Naive B cell (primary cell): ENCODE measurements around the gene KAT2A. TPM values are rescaled to one million over a fixed set of nuclear protein-coding genes. Genes with fewer than 3 reads are reported as not detected.

Experiments used
- ATAC-seq, 2 donors: fragments of 150-1000 bp; cut with Tn5 transposase; 2 replicates each; pipeline ENCODE4 v1.10.0; 2021; ENCODE audit warnings: low read depth in 2 of 2, mild to moderate bottlenecking in 2 of 2, moderate library complexity in 2 of 2
- DNase-seq: peaks from one replicate; pipeline ENCODE4 v3.0.0; 2022
- H3K27ac Mint-ChIP-seq, 6 donors: one replicate each; pipeline ENCODE4 v1.8.0; 2020 to 2022; ENCODE audit warnings: mild to moderate bottlenecking in 6 of 6, mixed read lengths in 6 of 6, moderate library complexity in 5 of 6, inconsistent platforms in 2 of 6
- H3K27me3 Mint-ChIP-seq, 3 donors: one replicate each; pipeline ENCODE4 v1.8.0; 2021 to 2022; ENCODE audit warnings: mixed read lengths in 3 of 3, mild to moderate bottlenecking in 1 of 3
- H3K36me3 Mint-ChIP-seq, 2 donors: one replicate each; pipeline ENCODE4 v1.8.0; 2020 to 2022; ENCODE audit warnings: mixed read lengths in 2 of 2, inconsistent platforms in 1 of 2, mild to moderate bottlenecking in 1 of 2
- H3K4me1 Mint-ChIP-seq, 3 donors: one replicate each; pipeline ENCODE4 v1.8.0; 2020 to 2022; ENCODE audit warnings: mixed read lengths in 3 of 3, inconsistent platforms in 1 of 3, mild to moderate bottlenecking in 1 of 3, moderate library complexity in 1 of 3
- H3K4me3 Mint-ChIP-seq, 8 donors: one replicate each; pipeline ENCODE4 v1.8.0; 2020 to 2022; ENCODE audit warnings: mild to moderate bottlenecking in 8 of 8, mixed read lengths in 8 of 8, moderate library complexity in 8 of 8, inconsistent platforms in 2 of 8
- H3K9me3 Mint-ChIP-seq, 7 donors: one replicate each; pipeline ENCODE4 v1.8.0; 2020 to 2022; ENCODE audit warnings: mixed read lengths in 7 of 7, mild to moderate bottlenecking in 5 of 7, inconsistent platforms in 2 of 7, moderate library complexity in 1 of 7
- polyA plus RNA-seq, 6 donors: library from polyadenylated mRNA; unstranded; fragments of 300-500 nt; fragmentation: Illumina TruSeq; gene quantifications; one replicate each; pipeline ENCODE4 v1.2.3, GENCODE V29; 2021; ENCODE audit warnings: low read depth in 6 of 6

Gene KAT2A
- polyA plus RNA-seq, 6 donors from 2014 or later: 5.0 to 13.5 (median 10.1) TPM

GRCh38 chr17:42088736-42089135 lies 32.4 kb downstream of the KAT2A start:
- Mint-ChIP-seq H3K9me3 (no peaks in the 10 kb centered on the region), H3K27me3 (peaks cover 10 to 32% (median 12%) of the 10 kb centered on the region in 3 donors), H3K27ac (peak overlapping the region in 1 of 6 donors; percentile 62), H3K4me3 (no peak overlapping the region), H3K4me1 (no peaks in the 10 kb centered on the region), H3K36me3 (no peaks in the 10 kb centered on the region)
- DNase-seq (no peak), ATAC-seq (no peak)

GRCh38 chr17:42087736-42088705 lies 33.1 kb downstream of the KAT2A start:
- no peak for ATAC-seq
- peaks cover 9 to 29% (median 12%) of the 10 kb centered on the region in 3 donors for H3K27me3 Mint-ChIP-seq
- DNase-seq: no peak
- no peak overlapping the region for H3K4me3 Mint-ChIP-seq
- H3K36me3 Mint-ChIP-seq: no peaks in the 10 kb centered on the region
- no peak overlapping the region for H3K27ac Mint-ChIP-seq
- H3K9me3 Mint-ChIP-seq: no peaks in the 10 kb centered on the region
- H3K4me1 Mint-ChIP-seq: no peaks in the 10 kb centered on the region

DNA sequence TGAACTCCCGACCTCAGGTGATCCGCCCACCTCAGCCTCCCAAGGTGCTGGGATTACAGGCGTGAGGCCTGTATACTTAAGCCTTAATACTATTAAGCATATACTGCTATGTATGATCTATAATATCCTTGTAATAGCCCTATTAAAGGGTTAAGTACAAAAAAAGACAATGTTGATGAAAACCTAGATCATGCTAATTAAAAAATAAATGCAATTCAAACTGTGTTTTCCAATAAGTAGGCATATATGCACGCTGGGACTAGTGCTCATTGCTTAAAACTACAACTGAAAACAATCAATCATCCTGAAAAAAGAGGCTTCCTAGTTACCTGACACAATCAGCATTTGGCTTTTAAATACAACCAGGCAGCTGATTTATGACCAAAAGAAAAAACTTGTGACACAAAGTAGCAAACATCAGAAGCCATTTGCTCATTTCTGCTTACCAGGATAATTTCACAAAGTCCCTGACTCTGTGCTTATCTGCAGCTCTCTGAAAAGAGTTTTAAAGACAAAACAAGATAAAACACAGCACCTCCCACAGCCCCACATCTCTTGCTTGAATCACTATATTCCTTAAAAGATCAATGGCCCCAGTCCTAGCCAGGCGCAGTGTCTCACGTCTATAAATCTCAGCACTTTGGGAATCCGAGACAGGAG lies 34.0 kb downstream of the KAT2A start:
- H3K4me3 Mint-ChIP-seq: no peak overlapping the region
- H3K4me1 Mint-ChIP-seq: no peaks in the 10 kb centered on the region
- peak overlapping the region in 1 of 6 donors; percentile 51 for H3K27ac Mint-ChIP-seq
- no peaks in the 10 kb centered on the region for H3K9me3 Mint-ChIP-seq
- no peaks in the 10 kb centered on the region for H3K36me3 Mint-ChIP-seq
- no peak for DNase-seq
- H3K27me3 Mint-ChIP-seq: peaks cover 9 to 22% (median 12%) of the 10 kb centered on the region in 3 donors
- no peak for ATAC-seq

DNA sequence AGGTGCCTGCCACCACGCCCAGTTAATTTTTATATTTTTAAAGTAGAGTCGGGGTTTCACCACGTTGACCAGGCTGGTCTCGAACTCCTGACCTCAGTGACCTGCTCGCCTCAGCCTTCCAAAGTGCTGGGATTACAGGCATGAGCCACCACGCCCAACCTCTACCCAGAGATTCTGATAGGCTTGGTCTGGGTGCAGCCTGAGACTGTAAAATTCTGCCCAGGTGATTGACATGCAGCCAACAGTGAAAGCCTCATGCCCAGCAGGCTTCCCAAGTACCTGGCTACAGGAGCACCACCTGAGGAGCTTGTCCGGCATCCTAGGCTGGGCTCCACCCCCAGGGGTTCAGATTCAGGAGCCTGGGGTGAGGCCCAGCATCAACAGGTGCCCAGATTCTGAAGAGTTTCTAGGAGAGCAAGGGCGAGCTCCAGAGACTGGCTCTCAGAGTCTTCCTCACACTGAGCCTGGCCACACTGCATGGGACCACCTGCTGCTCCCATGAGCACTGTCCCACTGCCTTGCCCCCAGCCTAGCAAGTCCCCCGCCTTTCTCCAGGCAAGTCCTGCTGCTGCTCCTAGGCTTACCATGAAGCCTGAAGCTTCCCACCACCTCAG lies 39.5 kb downstream of the KAT2A start:
- H3K4me1 Mint-ChIP-seq: no peaks in the 10 kb centered on the region
- no peak for DNase-seq
- ATAC-seq: no peak
- no peaks in the 10 kb centered on the region for H3K36me3 Mint-ChIP-seq
- H3K27ac Mint-ChIP-seq: no peak overlapping the region
- H3K27me3 Mint-ChIP-seq: peaks cover 0 to 6% (median 0%) of the 10 kb centered on the region in 3 donors
- H3K4me3 Mint-ChIP-seq: peak overlapping the region in 1 of 8 donors; percentile 35
- H3K9me3 Mint-ChIP-seq: no peaks in the 10 kb centered on the region

DNA sequence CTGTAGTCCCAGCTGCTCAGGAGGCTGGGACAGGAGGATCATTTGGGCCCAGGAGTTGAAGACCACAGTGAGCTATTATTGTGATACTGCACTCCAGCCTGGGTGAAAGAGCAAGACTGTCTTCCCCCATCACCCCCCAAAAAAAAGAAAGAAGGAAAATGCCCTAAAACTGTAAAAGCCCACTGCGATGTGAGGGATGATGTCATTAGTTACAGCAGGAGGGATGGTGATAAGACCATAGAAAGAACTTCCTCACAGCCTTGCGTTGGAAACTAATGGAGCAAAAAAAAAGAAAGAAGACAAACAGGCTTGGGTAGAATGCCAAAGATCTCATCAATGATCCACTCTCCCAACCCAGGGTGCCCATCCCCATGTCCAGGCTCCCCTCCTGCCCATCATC lies 41.6 kb downstream of the KAT2A start:
- no peak overlapping the region for H3K4me3 Mint-ChIP-seq
- H3K36me3 Mint-ChIP-seq: no peaks in the 10 kb centered on the region
- H3K4me1 Mint-ChIP-seq: no peaks in the 10 kb centered on the region
- H3K27me3 Mint-ChIP-seq: peaks cover 0 to 11% (median 6%) of the 10 kb centered on the region in 3 donors
- H3K9me3 Mint-ChIP-seq: no peaks in the 10 kb centered on the region
- DNase-seq: no peak
- no peak for ATAC-seq
- no peak overlapping the region for H3K27ac Mint-ChIP-seq

- no peaks in the 10 kb centered on the region for H3K9me3 Mint-ChIP-seq
- DNase-seq (no peak), ATAC-seq (no peak)
- no peak overlapping the region for H3K27ac Mint-ChIP-seq
- peaks cover 9 to 18% (median 13%) of the 10 kb centered on the region in 3 donors for H3K27me3 Mint-ChIP-seq
- peaks cover 0 to 4% (median 0%) of the 10 kb centered on the region in 3 donors for H3K4me1 Mint-ChIP-seq
- H3K4me3 Mint-ChIP-seq: no peak overlapping the region
- no peaks in the 10 kb centered on the region for H3K36me3 Mint-ChIP-seq
Observed at GRCh38 chr17:42078396-42079043, 42.6 kb downstream of the KAT2A start.

DNA sequence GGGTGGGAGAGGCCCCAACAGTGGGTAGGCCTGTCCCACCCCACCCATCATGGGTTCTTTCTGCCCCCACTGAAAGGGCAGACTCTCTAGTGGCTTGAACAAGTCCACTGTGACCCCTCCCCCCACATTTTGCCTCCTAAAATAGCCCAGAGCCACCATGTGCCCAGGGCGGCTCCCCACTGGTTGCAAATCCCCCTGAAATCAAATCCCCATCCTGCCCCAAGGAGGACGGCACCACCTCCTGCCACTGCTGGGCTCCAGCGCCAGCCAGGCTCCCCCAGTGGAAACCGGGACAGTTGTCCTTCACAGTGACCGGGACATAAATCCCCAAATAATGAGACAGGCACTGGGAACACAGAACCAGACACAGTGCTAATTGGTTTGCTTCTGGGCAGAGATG lies 43.4 kb downstream of the KAT2A start:
- ATAC-seq (no peak), DNase-seq (no peak)
- H3K36me3 Mint-ChIP-seq: no peaks in the 10 kb centered on the region
- H3K9me3 Mint-ChIP-seq: no peaks in the 10 kb centered on the region
- H3K4me3 Mint-ChIP-seq: no peak overlapping the region
- H3K4me1 Mint-ChIP-seq: peaks cover 4 to 8% (median 7%) of the 10 kb centered on the region in 3 donors
- H3K27me3 Mint-ChIP-seq: peaks cover 17 to 26% (median 18%) of the 10 kb centered on the region in 3 donors
- no peak overlapping the region for H3K27ac Mint-ChIP-seq

DNA sequence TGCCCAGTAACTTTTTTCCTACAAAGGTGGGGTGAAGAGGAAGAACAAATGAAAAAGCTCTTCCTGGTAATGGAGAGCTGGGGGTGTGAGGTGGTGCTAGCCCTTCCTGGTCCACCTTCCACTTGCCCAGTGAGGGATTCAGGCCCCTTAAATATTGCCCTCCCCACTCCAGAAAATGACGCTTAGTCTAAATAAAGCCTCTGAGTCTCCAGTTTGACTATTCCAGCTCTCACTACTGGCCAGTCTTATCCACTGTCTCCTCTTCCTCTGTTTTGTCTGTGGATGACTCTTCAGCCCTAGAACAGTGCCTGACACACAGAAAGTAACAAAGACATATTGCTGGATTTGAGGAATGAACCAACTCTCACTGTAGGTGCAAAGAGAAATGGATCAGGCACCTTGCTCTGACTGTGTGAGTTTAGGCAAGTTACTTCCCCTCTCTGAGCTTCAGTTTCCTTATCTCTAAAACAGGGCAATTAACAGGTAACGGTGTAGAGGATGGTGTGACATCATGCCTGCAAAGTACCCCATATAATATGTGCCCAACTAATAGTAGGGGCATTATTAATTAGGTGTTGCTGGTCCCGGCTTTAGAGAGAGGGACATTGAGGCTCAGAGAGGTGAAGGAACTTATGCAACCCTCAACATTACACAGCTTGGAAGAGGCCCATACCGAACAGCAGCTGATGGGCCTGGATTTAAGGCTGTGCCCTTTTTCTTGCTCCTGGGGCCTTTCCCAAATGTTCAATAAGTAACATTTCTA lies 44.2 kb downstream of the KAT2A start:
- H3K27me3 Mint-ChIP-seq: peaks cover 19 to 30% (median 19%) of the 10 kb centered on the region in 3 donors
- peaks cover 6 to 9% (median 8%) of the 10 kb centered on the region in 3 donors for H3K4me1 Mint-ChIP-seq
- H3K36me3 Mint-ChIP-seq: no peaks in the 10 kb centered on the region
- H3K27ac Mint-ChIP-seq: no peak overlapping the region
- ATAC-seq (no peak), DNase-seq (no peak)
- H3K4me3 Mint-ChIP-seq: no peak overlapping the region
- H3K9me3 Mint-ChIP-seq: no peaks in the 10 kb centered on the region

DNA sequence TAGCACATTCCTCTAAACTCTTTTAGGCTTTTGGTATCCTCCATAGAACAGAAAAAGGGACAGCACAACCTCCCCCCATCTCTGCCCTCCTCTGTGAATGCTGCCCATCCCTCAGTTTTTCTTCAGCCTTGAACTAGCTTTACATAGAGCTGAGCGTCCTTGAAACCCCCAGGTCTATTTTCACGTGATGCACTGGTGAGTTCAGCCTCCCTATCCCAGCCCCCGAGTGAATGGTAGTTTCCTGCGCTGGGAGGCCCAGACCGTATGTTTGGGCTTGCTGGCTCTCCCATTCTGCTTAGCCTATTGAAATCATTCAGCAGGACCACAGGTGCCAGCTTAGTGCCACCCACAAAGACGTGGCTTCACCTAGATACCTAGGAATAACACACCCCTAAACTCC lies 45.4 kb downstream of the KAT2A start:
- ATAC-seq: no peak
- H3K27ac Mint-ChIP-seq: no peak overlapping the region

GRCh38 chr17:42072323-42073187 lies 48.6 kb downstream of the KAT2A start:
- Mint-ChIP-seq H3K36me3 (no peaks in the 10 kb centered on the region), H3K27ac (peak overlapping the region in 1 of 6 donors; percentile 27), H3K27me3 (peaks cover 19 to 50% (median 29%) of the 10 kb centered on the region in 3 donors), H3K4me1 (peaks cover 8 to 18% (median 8%) of the 10 kb centered on the region in 3 donors), H3K4me3 (peak overlapping the region in 7 of 8 donors; percentile 58 to 86 (median 75)), H3K9me3 (no peaks in the 10 kb centered on the region)
- ATAC-seq (peak; percentile 71 to 76), DNase-seq (no peak)

More for the DNA sequence above, 45.4 kb downstream of the KAT2A start:
- H3K4me1 Mint-ChIP-seq: peaks cover 8 to 18% (median 8%) of the 10 kb centered on the region in 3 donors
- H3K9me3 Mint-ChIP-seq: no peaks in the 10 kb centered on the region
- H3K4me3 Mint-ChIP-seq: no peak overlapping the region
- H3K27me3 Mint-ChIP-seq: peaks cover 19 to 40% (median 29%) of the 10 kb centered on the region in 3 donors
- H3K36me3 Mint-ChIP-seq: no peaks in the 10 kb centered on the region
- no peak for DNase-seq

DNA sequence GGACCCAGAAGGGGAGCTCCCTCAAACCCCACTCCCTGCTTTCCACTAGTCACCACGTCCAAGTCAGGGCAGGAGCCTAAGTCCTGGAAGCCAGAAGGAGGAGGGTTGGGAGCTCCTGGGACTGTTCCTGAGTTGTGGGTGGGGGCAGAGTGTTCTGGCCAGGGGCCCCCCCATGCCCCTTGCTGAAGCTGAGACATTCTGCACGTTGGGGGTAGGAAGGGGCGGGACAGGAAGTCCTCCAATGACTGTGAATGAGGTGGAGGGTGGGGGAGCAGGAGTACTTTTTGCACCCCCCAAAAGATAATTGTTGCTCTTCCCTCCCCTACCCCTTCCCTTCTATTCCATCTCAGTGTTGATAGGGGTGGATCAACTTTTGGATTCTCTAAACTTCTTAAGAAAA lies 49.4 kb downstream of the KAT2A start:
- no peak overlapping the region for H3K27ac Mint-ChIP-seq
- H3K4me1 Mint-ChIP-seq: peaks cover 12 to 22% (median 12%) of the 10 kb centered on the region in 3 donors
- no peaks in the 10 kb centered on the region for H3K36me3 Mint-ChIP-seq
- DNase-seq (no peak), ATAC-seq (peak in 1 of 2 donors; percentile 11)
- no peaks in the 10 kb centered on the region for H3K9me3 Mint-ChIP-seq
- peaks cover 19 to 50% (median 29%) of the 10 kb centered on the region in 3 donors for H3K27me3 Mint-ChIP-seq
- peak overlapping the region in 6 of 8 donors; percentile 22 to 86 (median 50) for H3K4me3 Mint-ChIP-seq

GRCh38 chr17:42068979-42069378 lies 52.2 kb downstream of the KAT2A start:
- DNase-seq (no peak), ATAC-seq (no peak)
- H3K36me3 Mint-ChIP-seq: no peaks in the 10 kb centered on the region
- no peaks in the 10 kb centered on the region for H3K9me3 Mint-ChIP-seq
- peaks cover 13 to 26% (median 26%) of the 10 kb centered on the region in 3 donors for H3K4me1 Mint-ChIP-seq
- H3K27me3 Mint-ChIP-seq: peaks cover 11 to 42% (median 24%) of the 10 kb centered on the region in 3 donors
- no peak overlapping the region for H3K4me3 Mint-ChIP-seq
- H3K27ac Mint-ChIP-seq: no peak overlapping the region
